Cardiac muscle cell (in vitro differentiated cells and primary cell): ENCODE measurements around the gene KRTAP10-2. TPM values are rescaled to one million over a fixed set of nuclear protein-coding genes. Genes with fewer than 3 reads are reported as not detected.

Experiments used
- DNase-seq, 2 donors: peaks; one replicate each; pipeline versions ENCODE4 v3.0.0 to v3.0.0-alpha.2; 2010 to 2017; ENCODE audit warnings: low read depth in 1 of 2, low spot score in 1 of 2
- H3K27ac ChIP-seq: fragments of 200-600 bp; sonication (generic); 2 replicates; pipeline ENCODE4 v1.5.1; 2016
- H3K27me3 ChIP-seq: fragments of 200-600 bp; sonication (generic); 2 replicates; pipeline ENCODE4 v1.6.0; 2016; ENCODE audit warnings: control low read depth
- H3K36me3 ChIP-seq: fragments of 200-600 bp; sonication (generic); 2 replicates; pipeline ENCODE4 v1.5.1; 2016; ENCODE audit warnings: control low read depth
- H3K4me1 ChIP-seq: fragments of 200-600 bp; sonication (generic); 2 replicates; pipeline ENCODE4 v1.8.1; 2017; ENCODE audit warnings: low read depth, mild to moderate bottlenecking, mixed run types
- H3K4me3 ChIP-seq: fragments of 200-600 bp; sonication (generic); 2 replicates; pipeline ENCODE4 v1.5.1; 2016; ENCODE audit warnings: mild to moderate bottlenecking
- H3K9me3 ChIP-seq: fragments of 200-600 bp; sonication (generic); 2 replicates; pipeline ENCODE4 v1.5.1; 2017; ENCODE audit warnings: low read depth, mild to moderate bottlenecking, control low read depth
- polyA plus RNA-seq: library from polyadenylated mRNA; unstranded; fragments of >200 nt; fragmentation: Nextera tagmentation; extraction: Ambion mirVana; gene quantifications from 2 replicates; pipeline ENCODE4 v1.2.1, GENCODE V29; 2016
- total RNA-seq: library from RNA; depleted of rRNA; stranded (reverse); fragments of >200 nt; gene quantifications from 2 replicates; pipeline ENCODE4 v1.2.3, GENCODE V29; 2016
- TF ChIP-seq, protein P1 (sequence below): IDR thresholded peaks from 2 replicates; pipeline ENCODE4 v1.5.1; 2012; ENCODE audit warnings: low read depth, mild to moderate bottlenecking, low read length

KRTAP10-2 gene
- total and polyA plus RNA-seq, 2 experiments from 2014 or later: 0.55 TPM; not detected in 1

DNA sequence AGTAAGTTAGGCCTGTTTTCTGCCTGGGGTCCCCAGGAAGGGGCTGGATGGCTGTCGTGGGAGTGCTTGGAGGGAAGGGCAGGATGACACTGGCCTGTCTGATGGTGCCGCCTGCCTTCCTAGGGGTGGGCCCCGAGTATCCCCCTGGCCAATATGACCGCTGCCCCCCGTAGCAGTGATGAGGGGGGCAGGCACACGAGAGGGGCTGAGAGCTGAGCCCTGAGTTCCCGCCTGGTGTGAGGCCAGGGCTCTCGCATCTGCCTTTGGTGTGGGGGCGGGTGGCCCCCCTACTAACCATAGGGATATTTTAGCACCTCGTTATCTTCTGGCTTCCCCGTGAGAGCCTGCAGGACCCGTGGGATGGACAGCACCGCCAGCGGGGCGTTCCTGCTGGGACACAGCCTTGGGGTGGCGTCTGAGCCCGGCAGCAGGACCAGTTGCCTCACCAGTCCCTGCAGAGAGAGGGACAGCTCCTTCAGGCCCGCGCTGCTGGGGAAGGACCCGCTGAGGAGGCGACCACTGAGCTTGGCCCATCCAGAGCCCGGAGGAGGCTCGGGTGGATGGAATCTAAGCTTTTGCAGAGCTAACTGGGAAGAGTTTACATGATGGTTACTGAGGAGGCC lies 21.7 kb downstream of the KRTAP10-2 start:
- H3K36me3 ChIP-seq: no peaks in the 10 kb centered on the region
- no peaks in the 10 kb centered on the region for H3K9me3 ChIP-seq
- DNase-seq: no peak

DNA sequence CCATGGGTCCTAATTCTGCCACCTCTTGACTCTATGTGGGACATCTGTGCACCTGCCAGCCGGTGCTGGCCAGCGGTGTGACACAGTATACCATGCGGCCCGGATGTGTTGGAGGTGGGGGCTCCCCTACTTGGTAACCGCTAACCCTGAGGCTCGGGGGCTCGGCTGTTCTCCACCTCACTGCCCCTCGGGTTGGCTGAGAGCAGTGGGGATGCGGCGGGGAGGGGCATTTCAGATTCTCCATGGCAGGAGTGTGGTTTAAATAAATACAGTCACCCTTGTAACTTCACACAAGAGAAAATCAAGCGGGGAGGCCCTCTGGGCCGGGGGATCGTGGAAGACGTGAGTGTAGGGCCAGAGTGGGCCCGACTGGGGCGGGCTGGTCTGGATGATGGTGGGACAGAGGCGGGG lies 22.3 kb downstream of the KRTAP10-2 start:
- DNase-seq: no peak
- no peaks in the 10 kb centered on the region for H3K9me3 ChIP-seq
- H3K27ac ChIP-seq: no peak overlapping the region
- no peak overlapping the region for H3K4me3 ChIP-seq
- no peaks in the 10 kb centered on the region for H3K4me1 ChIP-seq
- no peaks in the 10 kb centered on the region for H3K27me3 ChIP-seq
- TF ChIP-seq, protein P1, sequence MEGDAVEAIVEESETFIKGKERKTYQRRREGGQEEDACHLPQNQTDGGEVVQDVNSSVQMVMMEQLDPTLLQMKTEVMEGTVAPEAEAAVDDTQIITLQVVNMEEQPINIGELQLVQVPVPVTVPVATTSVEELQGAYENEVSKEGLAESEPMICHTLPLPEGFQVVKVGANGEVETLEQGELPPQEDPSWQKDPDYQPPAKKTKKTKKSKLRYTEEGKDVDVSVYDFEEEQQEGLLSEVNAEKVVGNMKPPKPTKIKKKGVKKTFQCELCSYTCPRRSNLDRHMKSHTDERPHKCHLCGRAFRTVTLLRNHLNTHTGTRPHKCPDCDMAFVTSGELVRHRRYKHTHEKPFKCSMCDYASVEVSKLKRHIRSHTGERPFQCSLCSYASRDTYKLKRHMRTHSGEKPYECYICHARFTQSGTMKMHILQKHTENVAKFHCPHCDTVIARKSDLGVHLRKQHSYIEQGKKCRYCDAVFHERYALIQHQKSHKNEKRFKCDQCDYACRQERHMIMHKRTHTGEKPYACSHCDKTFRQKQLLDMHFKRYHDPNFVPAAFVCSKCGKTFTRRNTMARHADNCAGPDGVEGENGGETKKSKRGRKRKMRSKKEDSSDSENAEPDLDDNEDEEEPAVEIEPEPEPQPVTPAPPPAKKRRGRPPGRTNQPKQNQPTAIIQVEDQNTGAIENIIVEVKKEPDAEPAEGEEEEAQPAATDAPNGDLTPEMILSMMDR: no peak
- H3K36me3 ChIP-seq: no peaks in the 10 kb centered on the region

More for the DNA sequence above, 21.7 kb downstream of the KRTAP10-2 start:
- no peak overlapping the region for H3K4me3 ChIP-seq
- TF ChIP-seq, protein P1: no peak
- H3K4me1 ChIP-seq: no peaks in the 10 kb centered on the region
- H3K27me3 ChIP-seq: no peaks in the 10 kb centered on the region
- no peak overlapping the region for H3K27ac ChIP-seq

DNA sequence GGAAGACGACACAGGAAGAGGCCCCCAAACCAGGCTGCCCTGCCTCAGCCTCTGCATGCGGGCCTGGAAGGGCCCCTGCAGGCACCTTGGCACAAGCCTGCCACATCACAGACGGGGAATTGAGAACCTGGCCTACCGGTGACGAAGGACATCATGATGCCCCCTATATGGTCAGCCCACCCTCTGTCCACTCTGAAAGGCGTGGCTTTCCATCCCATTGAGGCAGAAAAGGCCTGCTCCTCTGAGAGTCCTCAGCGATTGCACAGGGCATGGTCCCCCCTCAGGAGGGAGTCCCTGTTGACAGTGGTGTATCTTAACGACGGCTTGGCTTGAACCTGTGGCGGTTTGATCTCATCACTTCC lies 22.7 kb downstream of the KRTAP10-2 start:
- DNase-seq: no peak
- TF ChIP-seq, protein P1: no peak

DNA sequence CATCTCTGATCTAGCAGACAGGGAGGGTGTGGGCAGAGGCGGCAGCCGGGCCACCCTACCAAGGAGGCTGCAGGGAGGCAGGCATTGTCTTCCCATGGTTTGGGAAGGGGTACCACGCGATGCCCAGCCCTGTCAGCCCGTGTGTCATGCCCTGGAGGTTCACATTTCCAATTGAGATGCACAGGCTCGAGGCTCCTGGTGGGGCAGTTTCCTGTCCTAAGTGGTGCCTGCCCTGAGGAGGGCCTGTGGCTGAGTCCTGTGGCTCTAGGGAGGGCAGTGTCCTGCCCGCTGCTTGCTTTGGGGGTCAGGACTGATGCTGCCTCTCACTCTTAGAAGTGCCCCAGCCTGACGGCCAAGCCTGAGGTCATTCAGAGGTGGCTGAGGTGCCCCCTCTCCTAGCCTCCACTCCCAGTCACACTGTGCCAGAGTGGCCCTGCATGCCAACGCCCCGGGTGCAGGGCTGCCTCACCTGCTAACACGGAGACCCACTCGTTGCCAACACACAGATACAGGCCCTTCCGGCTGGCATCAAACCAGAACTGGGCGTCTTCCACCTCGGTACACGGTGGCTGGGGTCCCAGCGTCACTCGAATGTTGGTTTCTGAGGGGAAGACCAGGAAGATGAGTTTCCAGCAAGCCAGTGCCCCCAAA lies 23.2 kb downstream of the KRTAP10-2 start:
- Histone ChIP-seq H3K9me3 (no peaks in the 10 kb centered on the region), H3K36me3 (no peaks in the 10 kb centered on the region), H3K27me3 (no peaks in the 10 kb centered on the region), H3K27ac (no peak overlapping the region), H3K4me3 (no peak overlapping the region), H3K4me1 (no peaks in the 10 kb centered on the region)
- no peak for DNase-seq
- TF ChIP-seq, protein P1: no peak

More for the DNA sequence above, 22.7 kb downstream of the KRTAP10-2 start:
- Histone ChIP-seq H3K27me3 (no peaks in the 10 kb centered on the region), H3K4me1 (no peaks in the 10 kb centered on the region), H3K27ac (no peak overlapping the region), H3K4me3 (no peak overlapping the region), H3K36me3 (no peaks in the 10 kb centered on the region), H3K9me3 (no peaks in the 10 kb centered on the region)

DNA sequence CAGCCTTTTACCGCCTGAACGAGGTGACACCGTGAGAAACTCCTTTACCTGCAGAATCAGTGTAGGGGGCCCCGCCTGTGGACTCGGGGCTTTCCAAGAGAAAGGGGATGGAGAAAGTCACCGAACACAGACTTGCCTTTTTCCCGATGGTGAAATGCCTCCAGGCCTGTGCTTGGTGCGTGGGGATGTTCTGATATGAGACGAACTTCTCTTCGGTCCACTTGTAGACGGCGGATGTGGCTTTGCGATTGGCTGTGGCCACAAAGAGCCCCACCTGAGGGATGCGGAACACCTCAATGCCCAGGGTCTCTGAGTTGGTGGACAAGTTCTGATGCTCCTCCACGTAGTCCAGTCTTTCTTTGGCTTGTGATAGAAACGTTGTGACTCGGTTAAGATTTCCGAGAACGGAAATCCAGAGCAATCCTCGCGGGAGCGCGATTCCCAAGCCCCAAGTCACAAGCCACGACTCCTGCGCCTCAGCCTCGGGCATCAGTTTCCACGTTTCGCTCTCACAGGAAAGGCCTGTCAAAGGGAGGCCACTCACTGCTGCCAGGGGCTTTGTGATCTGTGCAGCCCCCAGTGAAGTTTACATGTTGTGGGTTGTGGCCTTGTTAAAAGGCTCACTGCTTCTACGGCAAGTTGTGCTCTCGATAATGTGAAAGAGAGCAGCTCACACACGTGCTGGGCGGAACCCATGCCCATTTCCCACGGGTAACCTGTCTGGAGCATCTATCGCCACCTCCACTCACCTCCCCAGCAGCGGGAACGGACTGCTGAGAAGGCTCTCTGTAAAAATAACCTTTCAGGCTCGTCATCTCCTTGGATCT lies 23.9 kb downstream of the KRTAP10-2 start:
- Histone ChIP-seq H3K27ac (no peak overlapping the region), H3K36me3 (no peaks in the 10 kb centered on the region), H3K27me3 (no peaks in the 10 kb centered on the region), H3K4me3 (no peak overlapping the region), H3K9me3 (no peaks in the 10 kb centered on the region), H3K4me1 (no peaks in the 10 kb centered on the region)
- TF ChIP-seq, protein P1: no peak
- no peak for DNase-seq
